ENCODE results near the gene PPP2R2B. TPM values are rescaled to one million over a fixed set of nuclear protein-coding genes. Genes with fewer than 3 reads are reported as not detected.

PPP2R2B gene
- total and polyA plus RNA-seq, 11 donors = 0.03 to 2.9 (median 0.30) TPM; not detected in 1

DNA sequence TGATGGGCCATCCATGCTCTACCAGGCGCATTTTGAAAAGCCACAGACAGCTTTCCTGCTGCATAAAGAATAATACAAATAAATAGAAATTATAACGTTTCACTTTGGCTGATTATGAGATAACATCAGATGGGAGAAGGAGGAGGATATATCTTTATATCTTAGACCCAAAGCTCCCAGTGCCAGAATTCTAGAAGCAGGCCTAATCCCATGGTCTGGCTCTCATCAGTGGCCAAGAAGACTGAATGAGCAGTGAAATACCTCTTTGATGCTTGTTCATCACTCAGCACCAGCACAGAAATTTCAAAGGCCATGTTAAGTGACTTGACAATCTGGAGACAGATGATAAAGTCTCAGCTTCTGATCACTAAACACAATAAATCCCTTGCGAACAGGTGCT lies 107.6 kb downstream of the PPP2R2B start:
- WGBS, 4 donors = 50 to 55% (median 52%) methylated on average over 3 of the region's 3 CpGs

DNA sequence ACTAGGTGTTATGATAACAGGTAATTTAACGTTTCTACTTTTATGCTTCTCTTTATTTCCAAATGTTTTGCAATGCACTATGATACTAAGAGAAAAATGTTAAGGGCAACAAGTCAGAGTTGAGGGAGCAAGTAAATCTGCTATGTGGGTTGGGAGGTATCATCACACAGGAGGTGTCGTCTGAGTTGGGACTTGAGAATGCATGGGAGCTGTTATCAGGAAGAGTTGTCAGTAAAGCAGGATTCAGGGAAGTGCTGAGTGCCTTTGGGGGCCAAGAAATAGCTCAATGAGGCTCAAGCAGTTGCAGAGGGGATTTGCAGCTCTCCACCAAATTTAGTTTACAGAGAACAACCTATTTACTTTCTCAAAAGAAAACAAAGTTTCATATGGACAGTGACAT lies 108.0 kb downstream of the PPP2R2B start:
- no peaks in the 10 kb centered on the region for H3K4me1 ChIP-seq
- intact Hi-C loops (cut with DNase I) = no loop called here
- H3K9me3 ChIP-seq = peaks cover 0 to 11% (median 0%) of the 10 kb centered on the region in 12 donors
- no peak overlapping the region for H3K4me3 ChIP-seq
- H3K36me3 ChIP-seq = no peaks in the 10 kb centered on the region
- no peak for ATAC-seq
- H3K27me3 ChIP-seq = no peaks in the 10 kb centered on the region
- no peak overlapping the region for H3K27ac ChIP-seq
- TF ChIP-seq POLR2A (IDR thresholded peaks at IDR 0.05) = no peak
- TF ChIP-seq, protein P1, sequence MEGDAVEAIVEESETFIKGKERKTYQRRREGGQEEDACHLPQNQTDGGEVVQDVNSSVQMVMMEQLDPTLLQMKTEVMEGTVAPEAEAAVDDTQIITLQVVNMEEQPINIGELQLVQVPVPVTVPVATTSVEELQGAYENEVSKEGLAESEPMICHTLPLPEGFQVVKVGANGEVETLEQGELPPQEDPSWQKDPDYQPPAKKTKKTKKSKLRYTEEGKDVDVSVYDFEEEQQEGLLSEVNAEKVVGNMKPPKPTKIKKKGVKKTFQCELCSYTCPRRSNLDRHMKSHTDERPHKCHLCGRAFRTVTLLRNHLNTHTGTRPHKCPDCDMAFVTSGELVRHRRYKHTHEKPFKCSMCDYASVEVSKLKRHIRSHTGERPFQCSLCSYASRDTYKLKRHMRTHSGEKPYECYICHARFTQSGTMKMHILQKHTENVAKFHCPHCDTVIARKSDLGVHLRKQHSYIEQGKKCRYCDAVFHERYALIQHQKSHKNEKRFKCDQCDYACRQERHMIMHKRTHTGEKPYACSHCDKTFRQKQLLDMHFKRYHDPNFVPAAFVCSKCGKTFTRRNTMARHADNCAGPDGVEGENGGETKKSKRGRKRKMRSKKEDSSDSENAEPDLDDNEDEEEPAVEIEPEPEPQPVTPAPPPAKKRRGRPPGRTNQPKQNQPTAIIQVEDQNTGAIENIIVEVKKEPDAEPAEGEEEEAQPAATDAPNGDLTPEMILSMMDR (IDR thresholded peaks at IDR 0.05) = no peak
- no peak for DNase-seq
- 21 to 29% (median 23%) methylated on average over 2 of the region's 2 CpGs for WGBS, 4 donors

More for the DNA sequence above, 107.6 kb downstream of the PPP2R2B start:
- H3K36me3 ChIP-seq = no peaks in the 10 kb centered on the region
- no peak for DNase-seq
- no peak overlapping the region for H3K27ac ChIP-seq
- no peaks in the 10 kb centered on the region for H3K4me1 ChIP-seq
- no peaks in the 10 kb centered on the region for H3K27me3 ChIP-seq
- no peak for ATAC-seq
- TF ChIP-seq POLR2A (IDR thresholded peaks at IDR 0.05) = no peak
- TF ChIP-seq, protein P1 (IDR thresholded peaks at IDR 0.05) = no peak
- H3K4me3 ChIP-seq = no peak overlapping the region
- intact Hi-C loops (cut with DNase I) = no loop called here
- H3K9me3 ChIP-seq = peaks cover 0 to 16% (median 0%) of the 10 kb centered on the region in 12 donors

DNA sequence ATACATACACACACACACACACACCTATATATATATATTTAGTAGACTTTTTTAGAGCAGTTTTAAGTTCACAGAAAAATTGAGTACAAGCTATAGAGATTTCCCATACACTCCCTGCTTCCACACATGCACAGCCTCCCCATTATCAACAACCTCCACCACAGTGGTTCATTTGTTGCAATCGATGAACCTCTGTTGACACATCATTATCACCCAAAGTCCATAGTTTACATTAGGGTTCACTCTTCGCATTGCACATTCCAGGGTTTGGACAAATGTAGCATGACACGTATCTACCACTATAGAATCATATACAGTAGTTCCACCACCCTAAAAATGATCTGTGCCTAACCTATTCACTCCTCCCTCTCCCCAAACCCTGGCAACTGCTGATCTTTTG lies 111.0 kb downstream of the PPP2R2B start:
- ATAC-seq (no peak), DNase-seq (no peak)
- TF ChIP-seq POLR2A (IDR thresholded peaks at IDR 0.05) = no peak
- H3K27ac ChIP-seq = no peak overlapping the region
- no peaks in the 10 kb centered on the region for H3K36me3 ChIP-seq
- no peaks in the 10 kb centered on the region for H3K9me3 ChIP-seq
- H3K4me1 ChIP-seq = no peaks in the 10 kb centered on the region
- 73 to 78% (median 75%) methylated on average over 3 of the region's 3 CpGs for WGBS, 4 donors
- H3K4me3 ChIP-seq = no peak overlapping the region
- intact Hi-C loops (cut with DNase I) = no loop called here
- H3K27me3 ChIP-seq = no peaks in the 10 kb centered on the region

DNA sequence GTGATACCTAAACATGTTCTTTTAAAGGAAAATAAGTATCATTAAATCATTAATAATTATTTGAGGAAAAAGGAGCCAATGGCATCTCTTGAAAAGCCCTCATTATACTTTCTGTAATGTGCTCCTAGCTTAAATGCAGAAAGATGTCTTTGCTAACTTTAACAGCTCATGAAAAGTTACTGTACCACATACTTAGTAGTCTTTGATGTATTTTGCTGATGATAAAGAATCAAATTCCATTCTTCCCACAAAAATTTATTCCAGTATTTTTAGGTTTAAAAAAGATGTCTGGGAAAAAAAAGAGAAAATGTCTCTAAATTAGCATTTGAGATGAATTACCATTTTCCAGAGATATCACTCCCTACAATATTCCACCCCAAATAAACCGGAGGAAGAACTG lies 112.5 kb downstream of the PPP2R2B start:
- no peak overlapping the region for H3K27ac ChIP-seq
- WGBS, 4 donors = 67 to 88% (median 82%) methylated on average over 1 of the region's 1 CpG
- ATAC-seq (no peak), DNase-seq (no peak)
- TF ChIP-seq, protein P1 (IDR thresholded peaks at IDR 0.05) = no peak
- TF ChIP-seq POLR2A (IDR thresholded peaks at IDR 0.05) = no peak
- H3K9me3 ChIP-seq = no peaks in the 10 kb centered on the region
- no peaks in the 10 kb centered on the region for H3K4me1 ChIP-seq
- H3K27me3 ChIP-seq = no peaks in the 10 kb centered on the region
- H3K4me3 ChIP-seq = no peak overlapping the region
- no peaks in the 10 kb centered on the region for H3K36me3 ChIP-seq
- intact Hi-C loops (cut with DNase I) = no loop called here

DNA sequence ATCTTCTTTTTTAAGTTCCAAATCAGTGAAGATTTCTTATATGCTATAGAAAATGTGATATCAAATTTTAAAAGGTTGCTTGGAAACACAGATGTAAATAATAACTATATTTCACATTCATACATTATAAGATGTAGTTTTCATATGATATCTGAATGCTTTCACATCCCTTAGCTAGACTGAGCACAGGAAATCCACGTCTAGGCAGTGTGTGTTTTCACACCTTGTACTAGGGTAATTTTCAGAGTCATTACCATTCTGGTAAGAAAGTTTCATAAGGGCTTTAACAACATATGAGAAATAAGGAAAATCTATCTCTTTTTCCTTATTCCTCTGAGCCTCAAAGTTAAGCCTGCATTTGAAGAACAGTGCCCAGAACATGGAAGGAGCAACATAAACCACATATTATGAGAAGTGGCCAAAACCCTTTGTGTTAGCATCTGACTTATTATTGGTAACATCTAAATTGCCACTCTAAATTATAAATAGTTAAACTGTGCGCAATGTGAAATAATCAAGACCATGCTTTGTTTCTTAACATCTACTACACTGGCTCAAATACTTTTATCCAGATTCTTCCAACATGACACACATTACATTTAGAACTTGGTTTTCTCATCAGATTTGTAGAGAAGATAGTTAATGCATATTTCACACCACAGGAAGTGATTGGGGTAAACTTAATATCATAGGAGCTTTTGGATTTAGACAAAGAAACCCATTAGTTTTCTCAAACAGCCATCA lies 113.3 kb downstream of the PPP2R2B start:
- no peaks in the 10 kb centered on the region for H3K4me1 ChIP-seq
- intact Hi-C loops (cut with DNase I) = no loop called here
- TF ChIP-seq POLR2A (IDR thresholded peaks at IDR 0.05) = no peak
- TF ChIP-seq, protein P1 (IDR thresholded peaks at IDR 0.05) = no peak
- 62 to 76% (median 70%) methylated on average over 2 of the region's 2 CpGs for whole genome bisulfite sequencing, 4 donors
- H3K36me3 ChIP-seq = no peaks in the 10 kb centered on the region
- no peaks in the 10 kb centered on the region for H3K27me3 ChIP-seq
- H3K9me3 ChIP-seq = no peaks in the 10 kb centered on the region
- no peak overlapping the region for H3K27ac ChIP-seq
- no peak for ATAC-seq
- DNase-seq = no peak
- H3K4me3 ChIP-seq = no peak overlapping the region

Data from heart left ventricle (tissue), 16 donors.